ENCODE results near the gene DCTN5.

DCTN5 gene

DNA sequence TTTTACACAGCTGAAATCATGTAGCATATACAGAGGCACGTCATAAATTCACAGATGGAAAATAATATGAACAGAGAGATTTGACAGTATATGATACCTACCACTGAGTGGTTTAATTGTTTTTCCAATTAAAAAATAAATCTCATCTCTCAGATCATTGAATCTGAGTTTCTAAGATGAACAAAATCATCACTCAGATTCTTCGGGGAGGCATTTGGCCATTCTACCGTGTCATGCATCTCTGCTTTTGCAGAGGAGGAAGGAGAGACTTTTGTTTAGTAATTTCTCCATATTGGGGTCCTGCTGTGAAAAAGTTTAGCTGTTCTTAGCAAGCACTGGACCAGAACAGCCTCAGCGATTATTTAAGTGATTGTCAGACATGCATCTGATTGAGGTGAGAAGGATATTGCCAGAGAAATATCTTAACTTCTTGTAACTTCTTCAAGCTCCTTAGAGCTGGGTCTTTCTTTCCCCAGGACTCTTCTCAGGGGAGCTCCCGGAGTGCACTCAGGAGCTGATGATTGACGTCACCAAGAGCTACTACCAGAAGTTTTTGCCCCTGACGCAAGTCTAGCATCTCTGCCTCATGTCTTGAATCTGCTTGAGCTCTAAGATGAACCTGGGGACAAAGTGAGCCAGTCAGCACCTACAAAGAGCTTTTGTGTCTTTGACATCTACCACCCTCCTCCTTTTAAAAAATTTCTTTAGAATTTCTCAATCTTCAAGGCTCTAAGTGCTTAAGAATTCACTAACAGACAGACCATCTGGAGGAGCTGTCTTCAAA is 25.5 kb downstream of the DCTN5 start:
- DNase-seq: no peak

GRCh38 chr16:23667355-23667659 is 26.0 kb downstream of the DCTN5 start:
- DNase-seq: no peak

DNA sequence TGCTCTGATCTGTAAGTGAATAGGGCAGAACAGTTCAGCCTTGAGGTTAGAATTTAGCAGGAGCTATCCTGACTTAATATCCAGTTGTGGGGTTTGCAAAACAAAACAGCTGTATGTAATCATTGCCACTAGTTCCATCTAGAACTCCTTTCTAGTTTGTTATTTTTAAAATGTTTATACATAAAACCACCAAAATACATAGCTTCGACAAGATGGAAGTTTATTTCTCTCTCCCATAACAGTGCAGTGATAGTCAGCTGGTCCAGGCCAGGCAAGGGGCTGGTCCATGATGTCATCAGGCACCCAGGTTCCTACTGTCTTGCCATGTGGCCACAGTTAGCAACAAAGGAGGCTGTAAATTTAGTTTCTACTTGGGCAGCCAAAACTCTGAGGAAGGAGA is 27.0 kb downstream of the DCTN5 start:
- DNase-seq: no peak

DNA sequence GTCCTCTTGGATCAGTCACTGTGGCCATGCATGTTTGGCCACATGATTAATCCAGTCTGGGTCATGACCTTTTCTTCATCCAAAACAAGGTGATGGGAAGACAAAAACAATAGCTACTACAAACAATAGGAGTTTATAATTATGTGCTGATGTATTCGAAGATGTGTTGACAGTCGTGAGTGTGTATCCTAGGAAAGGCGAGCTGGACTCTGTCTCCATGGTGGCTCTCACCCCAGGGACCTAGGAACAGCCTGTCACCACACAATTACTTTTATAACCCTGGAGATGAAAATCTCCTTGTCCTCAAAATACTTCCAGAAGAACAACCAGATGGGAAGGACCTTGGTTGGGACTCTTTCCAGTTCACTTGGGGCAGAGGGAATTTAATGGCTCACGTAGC is 27.6 kb downstream of the DCTN5 start:
- DNase-seq: no peak

- no peak for DNase-seq
Observed at GRCh38 chr16:23670137-23670776, 29.0 kb downstream of the DCTN5 start.

DNA sequence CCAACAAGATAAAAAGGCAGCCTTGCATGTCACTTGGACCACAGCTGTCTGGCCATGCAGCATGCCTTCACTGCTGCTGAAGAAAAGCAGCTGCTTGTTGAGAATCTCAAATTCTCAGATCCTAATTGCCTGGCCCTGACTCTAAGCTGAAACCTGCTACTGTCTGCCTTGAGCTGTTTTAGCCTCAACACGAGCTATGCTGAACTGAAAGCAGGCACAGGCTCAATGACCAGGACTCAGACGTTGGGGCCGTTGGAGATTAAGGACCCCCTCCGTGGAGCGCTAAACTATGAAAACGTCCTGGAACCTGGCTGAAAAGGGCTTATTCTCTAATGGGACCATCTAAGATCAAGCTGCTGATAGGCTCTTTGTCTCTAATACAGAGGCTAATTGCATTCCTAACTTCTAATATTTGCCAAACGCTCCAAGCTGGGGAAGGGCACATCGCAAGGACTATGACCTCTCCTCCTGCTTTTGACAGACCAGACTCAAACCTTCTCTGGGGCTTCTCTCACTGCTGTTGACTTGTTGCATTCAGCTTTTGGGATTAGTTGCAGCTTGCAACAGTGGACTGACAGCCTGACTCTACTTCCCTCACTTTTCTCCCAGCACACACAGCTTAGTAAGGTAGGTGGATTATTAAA is 32.8 kb downstream of the DCTN5 start:
- DNase-seq: no peak

DNA sequence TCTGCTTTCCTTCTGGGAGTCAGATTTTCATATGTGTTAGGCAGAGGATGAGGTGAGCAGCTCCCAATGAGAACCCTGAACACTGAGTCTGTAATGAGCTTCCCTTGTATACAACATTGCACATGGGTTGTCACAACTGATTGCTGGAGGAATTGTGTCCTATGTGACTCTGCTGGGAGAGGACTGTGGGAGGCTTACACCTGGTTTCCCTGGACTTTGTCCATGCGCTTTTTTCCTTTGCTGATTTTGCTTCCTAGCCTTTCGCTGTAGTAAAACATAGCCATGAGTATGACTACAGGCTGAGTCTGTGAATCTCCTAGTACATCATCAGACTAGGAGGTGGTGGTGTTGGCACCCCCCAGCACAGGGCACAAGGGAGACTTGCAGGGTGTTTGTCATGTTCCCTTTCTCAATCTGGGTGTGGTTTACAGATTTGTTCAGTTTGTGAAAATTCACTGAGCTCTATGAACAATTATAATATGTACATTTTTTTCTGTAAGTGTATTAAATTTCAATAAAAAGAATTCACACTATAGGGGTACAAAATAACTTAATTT is 35.7 kb downstream of the DCTN5 start:
- no peak for DNase-seq

- peak; percentile 93 for DNase-seq
Observed at GRCh38 chr16:23678430-23679273, 37.4 kb downstream of the DCTN5 start, which contains the start of gene PLK1. Gene PLK1 (plus strand): TSS chr16:23678889. CDS start chr16:23678933, 44 bp downstream.

GRCh38 chr16:23679274-23679985 is 38.2 kb downstream of the DCTN5 start:
- no peak for DNase-seq

DNA sequence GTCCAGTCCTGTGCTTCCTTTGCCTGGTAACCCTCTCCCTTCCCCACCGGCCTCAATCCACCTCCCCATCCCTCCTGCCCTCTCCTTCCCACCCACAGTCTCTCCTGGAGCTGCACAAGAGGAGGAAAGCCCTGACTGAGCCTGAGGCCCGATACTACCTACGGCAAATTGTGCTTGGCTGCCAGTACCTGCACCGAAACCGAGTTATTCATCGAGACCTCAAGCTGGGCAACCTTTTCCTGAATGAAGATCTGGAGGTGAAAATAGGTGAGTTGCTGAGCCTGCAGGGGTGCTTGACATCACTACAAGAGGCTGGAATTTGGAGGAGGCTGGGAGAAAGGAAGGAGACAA is 38.7 kb downstream of the DCTN5 start:
- no peak for DNase-seq

GRCh38 chr16:23682181-23682580 is 40.9 kb downstream of the DCTN5 start:
- no peak for DNase-seq

- no peak for DNase-seq
Observed at GRCh38 chr16:23683487-23683886, 42.2 kb downstream of the DCTN5 start.

DNA sequence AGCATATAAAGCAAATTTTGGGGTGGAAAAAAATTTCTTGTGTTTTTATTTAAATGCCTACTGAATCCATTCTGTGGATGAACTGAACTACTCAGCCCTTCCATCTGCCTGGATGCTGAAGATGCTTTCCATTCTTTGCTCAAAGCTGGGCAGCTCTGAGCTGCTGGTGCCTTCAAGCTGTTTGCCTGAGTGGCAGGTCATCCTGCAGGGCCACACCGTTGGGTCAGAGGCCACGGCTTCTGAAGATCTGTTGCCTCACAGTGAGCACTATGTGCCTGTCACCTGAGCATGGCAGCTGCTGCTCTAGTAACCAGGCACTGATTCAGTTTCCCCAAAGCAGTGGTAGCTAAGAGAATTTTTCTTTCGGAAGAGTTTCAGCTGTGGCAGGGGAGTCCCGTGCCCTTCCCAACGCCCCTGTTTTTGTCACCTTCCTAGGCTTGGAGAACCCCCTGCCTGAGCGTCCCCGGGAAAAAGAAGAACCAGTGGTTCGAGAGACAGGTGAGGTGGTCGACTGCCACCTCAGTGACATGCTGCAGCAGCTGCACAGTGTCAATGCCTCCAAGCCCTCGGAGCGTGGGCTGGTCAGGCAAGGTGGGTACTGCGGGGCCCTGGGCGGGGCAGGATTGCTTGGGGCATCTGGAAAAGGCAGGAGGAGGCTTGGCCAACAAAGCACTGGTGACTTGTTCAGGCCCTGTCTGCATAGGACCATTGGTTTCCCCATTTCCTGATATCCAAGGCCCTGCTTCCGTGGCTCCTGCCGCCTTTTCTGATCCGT is 46.0 kb downstream of the DCTN5 start:
- DNase-seq: no peak

GRCh38 chr16:23689442-23690187 is 48.3 kb downstream of the DCTN5 start:
- DNase-seq: no peak

- no peak for DNase-seq
Observed at GRCh38 chr16:23690771-23691482, 49.7 kb downstream of the DCTN5 start.

GRCh38 chr16:23691483-23692189 is 50.4 kb downstream of the DCTN5 start:
- DNase-seq: no peak

GRCh38 chr16:23692190-23692837 is 51.0 kb downstream of the DCTN5 start:
- no peak for DNase-seq

DNA sequence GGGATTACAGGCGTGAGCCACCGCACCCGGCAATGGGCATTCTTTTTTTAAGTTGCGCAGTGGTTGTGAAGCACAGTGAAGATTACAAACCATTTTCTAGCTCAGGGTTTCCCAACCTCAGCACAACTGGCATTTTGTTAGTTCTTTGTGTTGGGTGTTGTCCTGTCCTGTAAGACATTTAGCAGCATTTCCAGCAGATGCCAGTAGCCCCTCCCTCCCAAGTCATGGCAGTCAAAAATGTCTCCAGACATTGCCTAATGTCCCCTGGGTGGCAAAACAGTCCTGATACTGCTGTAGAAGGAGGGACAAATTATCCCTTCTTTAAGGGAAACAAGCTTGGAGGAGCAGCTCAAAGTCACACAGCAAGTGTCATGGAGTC is 53.0 kb downstream of the DCTN5 start:
- DNase-seq: no peak
